Measurements from ENCODE around the gene FAM241B. TPM values are rescaled to one million over a fixed set of nuclear protein-coding genes. Genes with fewer than 3 reads are reported as not detected.

FAM241B gene
- polyA plus RNA-seq, 1 donor (not counting 4 experiments of a cell fraction or from before 2014, with no cell fraction given), result 7.9 TPM

- dilution Hi-C loops (cut with MboI; ENCODE audit: extremely low pct_ligation_motif_present, low sequenced_read_pairs), result no loop called here
Observed at GRCh38 chr10:69649786-69650550, 19.9 kb downstream of the FAM241B start.

DNA sequence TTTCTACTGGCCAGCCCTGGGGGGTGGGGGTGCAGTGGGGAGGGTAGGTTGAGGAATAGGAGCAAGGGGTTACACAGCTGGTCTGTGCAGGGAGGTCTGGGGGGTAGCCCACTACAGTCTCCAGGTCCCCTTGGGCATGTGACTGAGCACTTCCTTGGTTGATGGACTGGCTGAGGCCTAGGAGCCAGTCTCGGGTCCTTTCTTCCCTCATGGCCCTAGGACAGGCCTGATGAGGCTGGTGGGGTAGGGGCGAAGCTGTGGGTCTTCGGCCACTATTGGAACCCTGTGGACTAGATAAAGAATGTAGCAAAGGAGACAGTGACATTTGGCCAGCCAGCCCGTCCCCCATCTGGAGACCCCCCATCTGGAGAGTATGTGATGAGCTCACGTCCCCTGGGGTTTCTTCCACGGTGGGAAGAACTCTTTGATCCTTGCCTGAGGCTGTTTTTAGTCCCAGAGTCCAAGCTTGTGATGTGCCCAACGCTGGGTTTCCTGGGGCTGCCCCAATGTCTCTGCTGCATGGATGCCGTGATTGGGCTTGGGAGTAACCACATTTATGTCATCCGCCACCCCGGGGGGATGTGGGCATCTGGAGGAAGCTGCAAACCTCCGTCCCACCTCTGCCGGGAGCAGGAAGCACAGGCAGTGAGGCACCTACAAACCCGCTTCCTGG, 20.7 kb downstream of the FAM241B start:
- Histone ChIP-seq H3K9me3 (ENCODE audit: control insufficient read depth, low read depth, low read length) (no peaks in the 10 kb centered on the region), H3K4me3 (ENCODE audit: control insufficient read depth in 2 of 3, extremely low read depth in 1 of 3, insufficient read depth in 2 of 3, low read depth in 1 of 3, low read length in 3 of 3) (no peak overlapping the region), H3K4me2 (ENCODE audit: control insufficient read depth, extremely low read depth, insufficient read depth, low read depth, low read length) (no peak overlapping the region), H4K20me1 (ENCODE audit: control insufficient read depth, extremely low read depth, insufficient read depth, low read length) (no peaks in the 10 kb centered on the region), H3K27ac (ENCODE audit: control insufficient read depth, insufficient read depth, low read length) (no peak overlapping the region), H3K4me1 (ENCODE audit: control insufficient read depth, extremely low read depth, insufficient read depth, low read length) (no peaks in the 10 kb centered on the region), H3K27me3 (ENCODE audit: control insufficient read depth, extremely low read depth, insufficient read depth, low read length) (peaks cover 14% of the 10 kb centered on the region), H3K36me3 (ENCODE audit: control insufficient read depth in 2 of 2, extremely low read depth in 1 of 2, insufficient read depth in 2 of 2, low read length in 2 of 2) (no peaks in the 10 kb centered on the region), H2AFZ (ENCODE audit: control insufficient read depth, low read length) (no peak overlapping the region), H3K79me2 (ENCODE audit: control insufficient read depth, insufficient read depth, low read length) (no peaks in the 10 kb centered on the region), H3K9ac (ENCODE audit: control insufficient read depth, extremely low read depth, insufficient read depth, low read length) (no peak overlapping the region), H3K9me1 (ENCODE audit: control insufficient read depth, extremely low read depth, insufficient read depth, low read length) (no peaks in the 10 kb centered on the region)
- TF ChIP-seq EZH2 (IDR thresholded peaks at IDR 0.05; ENCODE audit: low read length) (no peak), CTCF (optimal IDR thresholded peaks at IDR 0.05 in 1 of 3, IDR thresholded peaks at IDR 0.05 in 1 of 3, conservative IDR thresholded peaks at IDR 0.05 in 1 of 3; ENCODE audit: extremely low read depth in 1 of 3, insufficient read depth in 2 of 3, low read length in 3 of 3) (no peak)
- FAIRE-seq (no peak), DNase-seq (ENCODE audit: low read depth, low spot score) (no peak)
- dilution Hi-C loops (cut with MboI; ENCODE audit: extremely low pct_ligation_motif_present, low sequenced_read_pairs), result no loop called here

More at GRCh38 chr10:69649786-69650550, 19.9 kb downstream of the FAM241B start:
- no peak overlapping the region for H3K9ac ChIP-seq (ENCODE audit: control insufficient read depth, extremely low read depth, insufficient read depth, low read length)
- no peak for TF ChIP-seq EZH2 (IDR thresholded peaks at IDR 0.05; ENCODE audit: low read length)
- TF ChIP-seq CTCF (optimal IDR thresholded peaks at IDR 0.05 in 1 of 3, IDR thresholded peaks at IDR 0.05 in 1 of 3, conservative IDR thresholded peaks at IDR 0.05 in 1 of 3; ENCODE audit: extremely low read depth in 1 of 3, insufficient read depth in 2 of 3, low read length in 3 of 3), result no peak
- H3K4me3 ChIP-seq (ENCODE audit: control insufficient read depth in 2 of 3, extremely low read depth in 1 of 3, insufficient read depth in 2 of 3, low read depth in 1 of 3, low read length in 3 of 3), result no peak overlapping the region
- H3K4me2 ChIP-seq (ENCODE audit: control insufficient read depth, extremely low read depth, insufficient read depth, low read depth, low read length), result no peak overlapping the region
- no peaks in the 10 kb centered on the region for H3K79me2 ChIP-seq (ENCODE audit: control insufficient read depth, insufficient read depth, low read length)
- H3K27me3 ChIP-seq (ENCODE audit: control insufficient read depth, extremely low read depth, insufficient read depth, low read length), result peaks cover 13% of the 10 kb centered on the region
- H3K27ac ChIP-seq (ENCODE audit: control insufficient read depth, insufficient read depth, low read length), result no peak overlapping the region
- H3K36me3 ChIP-seq (ENCODE audit: control insufficient read depth in 2 of 2, extremely low read depth in 1 of 2, insufficient read depth in 2 of 2, low read length in 2 of 2), result no peaks in the 10 kb centered on the region
- DNase-seq (ENCODE audit: low read depth, low spot score), result no peak
- FAIRE-seq, result no peak
- H3K9me3 ChIP-seq (ENCODE audit: control insufficient read depth, low read depth, low read length), result no peaks in the 10 kb centered on the region
- H3K4me1 ChIP-seq (ENCODE audit: control insufficient read depth, extremely low read depth, insufficient read depth, low read length), result no peaks in the 10 kb centered on the region
- no peaks in the 10 kb centered on the region for H3K9me1 ChIP-seq (ENCODE audit: control insufficient read depth, extremely low read depth, insufficient read depth, low read length)
- H2AFZ ChIP-seq (ENCODE audit: control insufficient read depth, low read length), result no peak overlapping the region
- H4K20me1 ChIP-seq (ENCODE audit: control insufficient read depth, extremely low read depth, insufficient read depth, low read length), result no peaks in the 10 kb centered on the region
